Uterus (tissue), 4 donors: ENCODE measurements around the gene MAPK8IP2. TPM values are rescaled to one million over a fixed set of nuclear protein-coding genes. Genes with fewer than 3 reads are reported as not detected.

ENCODE experiments used
- DNase-seq, 2 donors: peaks; one replicate each; pipeline ENCODE4 v3.0.0-alpha.2; 2019 to 2020
- H3K27ac ChIP-seq, 2 donors: fragments of 200-600 bp; sonication (generic); 1 replicate in 1 of 2; 2 replicates in 1 of 2; pipeline ENCODE4 v1.5.1; 2016 to 2018
- H3K27me3 ChIP-seq, 2 donors: fragments of 200-600 bp; sonication (generic); one replicate each; pipeline ENCODE4 v1.5.1; 2018 to 2019; ENCODE audit warnings: control low read depth in 1 of 2
- H3K36me3 ChIP-seq, 2 donors: fragments of 200-600 bp; sonication (generic); one replicate each; pipeline ENCODE4 v1.5.1; 2019; ENCODE audit warnings: control low read depth in 1 of 2
- H3K4me1 ChIP-seq, 2 donors: fragments of 200-600 bp; sonication (generic); one replicate each; pipeline ENCODE4 v1.5.1; 2018 to 2019; ENCODE audit warnings: control low read depth in 1 of 2
- H3K4me3 ChIP-seq, 2 donors: fragments of 200-600 bp; sonication (generic); 1 replicate in 1 of 2; 2 replicates in 1 of 2; pipeline ENCODE4 v1.5.1; 2018 to 2019; ENCODE audit warnings: mild to moderate bottlenecking in 1 of 2
- H3K9me3 ChIP-seq, 2 donors: fragments of 200-600 bp; sonication (generic); one replicate each; pipeline ENCODE4 v1.5.1; 2019; ENCODE audit warnings: control low read depth in 1 of 2
- CTCF ChIP-seq, 4 experiments: fragments of 200-600 bp in 2 of 4; fragments of 450-650 bp in 2 of 4; sonication (generic) in 2 of 4; IDR thresholded peaks; one replicate each; pipeline ENCODE4 v1.5.1; 2016 to 2019; ENCODE audit warnings: antibody characterized with exemption in 4 of 4, mild to moderate bottlenecking in 2 of 4, moderate library complexity in 1 of 4
- POLR2A ChIP-seq, 2 donors: fragments of 450-650 bp; IDR thresholded peaks; one replicate each; pipeline ENCODE4 v1.6.1; 2016; ENCODE audit warnings: antibody characterized with exemption in 2 of 2, mild to moderate bottlenecking in 1 of 2, moderate library complexity in 1 of 2
- intact Hi-C: fragments of 100-400 bp; cut with DNase I; formaldehyde crosslinking; loops from one replicate; pipeline ENCODE4 v1.15.1; 2023; ENCODE audit warnings: low total_unique reads
- total RNA-seq, 4 donors: library from RNA; depleted of rRNA in 3 of 4; stranded (reverse); fragments of >200 nt in 3 of 4; gene quantifications; one replicate each; pipeline versions ENCODE4 v1.1.0 to v1.2.4, GENCODE V29; 2014 to 2023
- donor health status: DM: yes; HTN: yes; CAD: no.

The MAPK8IP2 gene
- total RNA-seq, 4 donors from 2014 or later, result 1.7 to 6.1 (median 5.2) TPM; not detected in 1

GRCh38 chr22:50608996-50609395, 8.4 kb downstream of the MAPK8IP2 start:
- intact Hi-C loops, result no loop called here
- Histone ChIP-seq H3K4me3 (no peak overlapping the region), H3K27ac (no peak overlapping the region), H3K36me3 (no peaks in the 10 kb centered on the region), H3K27me3 (peaks cover 0 to 6% of the 10 kb centered on the region in 2 donors), H3K4me1 (no peaks in the 10 kb centered on the region), H3K9me3 (no peaks in the 10 kb centered on the region)
- DNase-seq, result no peak
- TF ChIP-seq POLR2A (IDR thresholded peaks at IDR 0.05), result no peak
- TF ChIP-seq CTCF (IDR thresholded peaks at IDR 0.05), result no peak

DNA sequence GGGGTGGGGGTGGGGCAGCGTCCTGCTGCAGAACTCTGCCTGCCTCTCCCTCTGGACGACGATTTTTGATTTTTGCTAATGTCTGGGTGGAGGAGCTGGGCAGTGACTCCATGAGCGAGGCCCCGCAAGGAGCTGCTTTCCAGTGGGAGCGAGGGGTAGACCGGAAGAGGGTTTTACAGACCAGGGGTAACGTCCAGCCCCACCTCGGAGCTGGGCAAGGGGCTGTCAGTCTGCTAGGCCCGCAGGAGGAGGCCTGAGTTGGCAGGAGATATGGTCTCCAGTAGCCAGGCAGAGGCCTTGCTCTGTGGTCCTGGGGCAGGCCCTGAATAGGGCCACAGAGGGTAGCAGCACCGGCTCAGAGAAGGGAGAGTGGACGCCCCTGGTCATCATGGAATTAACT, 9.0 kb downstream of the MAPK8IP2 start:
- Histone ChIP-seq H3K4me3 (no peak overlapping the region), H3K4me1 (no peaks in the 10 kb centered on the region), H3K9me3 (no peaks in the 10 kb centered on the region), H3K27ac (no peak overlapping the region), H3K36me3 (no peaks in the 10 kb centered on the region), H3K27me3 (peaks cover 0 to 6% of the 10 kb centered on the region in 2 donors)
- no peak for DNase-seq
- no peak for TF ChIP-seq CTCF (IDR thresholded peaks at IDR 0.05)
- TF ChIP-seq POLR2A (IDR thresholded peaks at IDR 0.05), result no peak
- intact Hi-C loops, result no loop called here

GRCh38 chr22:50610041-50610451, 9.5 kb downstream of the MAPK8IP2 start:
- no peaks in the 10 kb centered on the region for H3K4me1 ChIP-seq
- no peaks in the 10 kb centered on the region for H3K9me3 ChIP-seq
- peaks cover 0 to 6% of the 10 kb centered on the region in 2 donors for H3K27me3 ChIP-seq
- H3K27ac ChIP-seq, result no peak overlapping the region
- intact Hi-C loops, result no loop called here
- TF ChIP-seq CTCF (IDR thresholded peaks at IDR 0.05), result no peak
- TF ChIP-seq POLR2A (IDR thresholded peaks at IDR 0.05), result no peak
- H3K4me3 ChIP-seq, result no peak overlapping the region
- no peaks in the 10 kb centered on the region for H3K36me3 ChIP-seq
- no peak for DNase-seq

DNA sequence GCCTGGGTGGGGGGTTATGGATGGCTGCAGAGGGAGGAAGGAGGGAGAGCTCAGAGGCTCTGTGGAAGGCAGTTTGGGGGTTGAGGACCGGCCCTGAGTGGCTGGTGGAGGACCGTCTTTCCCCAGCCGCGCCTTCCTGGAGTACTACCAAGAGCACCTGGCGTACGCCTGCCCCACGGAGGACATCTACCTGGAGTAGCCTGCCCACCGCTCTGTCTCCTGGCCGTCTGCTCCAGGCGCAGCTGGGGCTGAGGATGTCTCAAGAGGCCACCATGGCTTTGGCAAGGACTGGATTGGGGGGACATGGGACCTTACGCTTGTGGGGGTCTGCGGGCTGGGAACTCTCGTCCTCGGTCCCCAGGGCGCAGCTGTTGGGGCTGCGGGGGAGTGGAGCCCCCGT, 10.0 kb downstream of the MAPK8IP2 start:
- Histone ChIP-seq H3K4me3 (no peak overlapping the region), H3K27ac (no peak overlapping the region), H3K9me3 (no peaks in the 10 kb centered on the region), H3K36me3 (no peaks in the 10 kb centered on the region), H3K27me3 (peaks cover 0 to 6% of the 10 kb centered on the region in 2 donors), H3K4me1 (no peaks in the 10 kb centered on the region)
- intact Hi-C loops, result no loop called here
- TF ChIP-seq POLR2A (IDR thresholded peaks at IDR 0.05) (no peak), CTCF (IDR thresholded peaks at IDR 0.05) (no peak)
- DNase-seq, result no peak

DNA sequence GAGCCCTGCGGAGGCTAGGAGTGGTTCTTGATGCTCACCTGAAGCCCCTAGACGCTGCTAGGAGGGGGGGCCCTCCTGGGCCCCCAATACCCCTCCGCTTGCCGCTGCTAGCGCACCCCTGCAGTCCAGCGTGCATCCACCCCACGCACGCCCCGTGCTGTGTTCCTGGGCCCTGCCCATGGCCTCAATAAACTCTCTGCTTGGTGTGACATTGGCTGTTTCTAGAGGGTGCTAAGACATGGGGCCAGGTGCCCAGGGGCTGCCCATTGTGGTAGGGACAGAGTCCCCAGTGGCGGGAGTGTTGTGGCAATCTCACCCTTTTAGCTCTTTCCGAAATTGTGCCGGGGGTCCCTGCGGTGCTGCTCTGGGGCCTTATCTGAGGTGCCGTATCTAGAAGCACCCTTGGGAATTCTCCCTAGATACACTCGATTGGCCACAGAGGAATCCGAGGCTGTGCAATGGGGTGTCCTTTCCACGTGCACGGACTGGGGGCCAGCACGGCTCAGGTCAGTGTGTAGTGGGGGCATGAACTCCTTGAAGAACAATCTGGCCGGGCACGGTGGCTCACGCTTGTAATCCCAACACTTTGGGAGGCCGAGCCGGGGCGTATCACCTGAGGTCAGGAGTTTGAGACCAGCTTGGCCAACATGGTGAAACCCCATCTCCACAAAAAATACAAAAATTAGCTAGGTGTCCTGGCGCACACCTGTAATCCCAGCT, 10.9 kb downstream of the MAPK8IP2 start:
- no peak for DNase-seq
- H3K4me3 ChIP-seq, result no peak overlapping the region
- TF ChIP-seq CTCF (IDR thresholded peaks at IDR 0.05) (no peak), POLR2A (IDR thresholded peaks at IDR 0.05) (no peak)
- no peaks in the 10 kb centered on the region for H3K4me1 ChIP-seq
- no peak overlapping the region for H3K27ac ChIP-seq
- intact Hi-C loops, result no loop called here
- H3K36me3 ChIP-seq, result no peaks in the 10 kb centered on the region
- no peaks in the 10 kb centered on the region for H3K9me3 ChIP-seq
- peaks cover 0 to 6% of the 10 kb centered on the region in 2 donors for H3K27me3 ChIP-seq
